HCT116 (cell line): ENCODE results near the gene LAPTM4A. TPM values are rescaled to one million over a fixed set of nuclear protein-coding genes. Genes with fewer than 3 reads are reported as not detected.

ENCODE experiments used
- ATAC-seq: fragments of 200-7000 bp; cut with Tn5 transposase; 2 replicates; pipeline ENCODE4 v1.9.1; 2020; ENCODE audit warnings: mild to moderate bottlenecking, moderate library complexity
- BruUV-seq: library from RNA; stranded (reverse); fragments of 400-500 nt; replicated peaks from 2 replicates; lab custom pipeline; 2021; lab: Mats Ljungman, UMichigan
- CTCF ChIA-PET: fragments of 300-600 bp; sonication (Branson Sonifier 250); formaldehyde crosslinking; loops from one replicate; lab custom pipeline; 2021; ENCODE audit warnings: antibody characterized with exemption; lab: Charles Lee
- POLR2A ChIA-PET: fragments of 300-600, 350-600 bp; sonication (Branson Sonifier 250); formaldehyde crosslinking; loops from one replicate; lab custom pipeline; 2021; ENCODE audit warnings: antibody characterized with exemption; lab: Charles Lee
- RAD21 ChIA-PET, 2 experiments: fragments of 300-600 bp; sonication (Branson Sonifier 250); formaldehyde crosslinking; loops; one replicate each; lab custom pipeline; 2023; ENCODE audit warnings: low total read pairs in 2 of 2; ENCODE audit not compliant: uncharacterized antibody in 2 of 2, unreplicated experiment in 2 of 2, low non-redundant PET in 1 of 2; lab: Charles Lee
- DNase-seq: peaks from one replicate; pipeline ENCODE4 v3.0.0-alpha.2; 2010; ENCODE audit warnings: low read depth, low spot score
- H2AFZ ChIP-seq: fragments of 200-600 bp; shearing (Covaris generic), sonication (generic); 2 replicates; pipeline ENCODE4 v1.6.1; 2017; ENCODE audit warnings: low read depth, mixed run types, mixed read lengths, antibody characterized with exemption, low read length; ENCODE audit not compliant: poor library complexity, severe bottlenecking
- H3K27ac ChIP-seq: 2 replicates; pipeline ENCODE4 v1.5.1; 2012; ENCODE audit warnings: low read depth, low read length
- H3K27me3 ChIP-seq: fragments of 200-600 bp; sonication (generic); 2 replicates; pipeline ENCODE4 v1.6.1; 2016; ENCODE audit warnings: mixed run types, low read length, mixed read lengths; ENCODE audit not compliant: insufficient read depth
- H3K36me3 ChIP-seq, 2 experiments: fragments of 200-500 bp in 1 of 2; fragments of 200-600 bp in 1 of 2; sonication (Bioruptor generic) in 1 of 2; sonication (generic) in 1 of 2; 2 replicates each; pipeline versions ENCODE4 v1.5.1 to v1.6.1; 2014 to 2016; ENCODE audit warnings: low read length in 2 of 2, inconsistent platforms in 1 of 2, mixed read lengths in 1 of 2, mixed run types in 1 of 2; ENCODE audit not compliant: insufficient read depth in 2 of 2, control insufficient read depth in 1 of 2
- H3K4me1 ChIP-seq, 2 experiments: fragments of 200-600 bp in 1 of 2; sonication (generic) in 1 of 2; 2 replicates each; pipeline versions ENCODE4 v1.5.1 to v1.6.1; 2012 to 2017; ENCODE audit warnings: low read length in 2 of 2, inconsistent platforms in 1 of 2, mild to moderate bottlenecking in 1 of 2, mixed read lengths in 1 of 2, mixed run types in 1 of 2, moderate library complexity in 1 of 2; ENCODE audit not compliant: insufficient read depth in 2 of 2, control insufficient read depth in 1 of 2
- H3K4me2 ChIP-seq: fragments of 200-600 bp; sonication (generic); 2 replicates; pipeline ENCODE4 v1.6.1; 2017; ENCODE audit warnings: mixed run types, low read length, mixed read lengths
- H3K4me3 ChIP-seq, 2 experiments: fragments of 200-600 bp in 1 of 2; sonication (generic) in 1 of 2; replicated peaks in 1 of 2; 2 replicates each; pipeline ENCODE4 v1.5.1; 2011 to 2016; ENCODE audit warnings: low read length in 2 of 2, control low read depth in 1 of 2, low read depth in 1 of 2, mild to moderate bottlenecking in 1 of 2, mixed read lengths in 1 of 2, mixed run types in 1 of 2
- H3K79me2 ChIP-seq: fragments of 200-600 bp; sonication (generic); 2 replicates; pipeline ENCODE4 v1.6.1; 2017; ENCODE audit warnings: mild to moderate bottlenecking, mixed run types, low read length, moderate library complexity, mixed read lengths; ENCODE audit not compliant: insufficient read depth
- H3K9ac ChIP-seq: fragments of 200-600 bp; sonication (generic); 2 replicates; pipeline ENCODE4 v1.6.1; 2016; ENCODE audit warnings: low read length, mixed read lengths
- H3K9me2 ChIP-seq: fragments of 200-600 bp; sonication (generic), shearing (Covaris generic); 2 replicates; pipeline ENCODE4 v1.6.1; 2017; ENCODE audit warnings: mixed run types, mild to moderate bottlenecking, moderate library complexity; ENCODE audit not compliant: insufficient read depth
- H3K9me3 ChIP-seq, 2 experiments: fragments of 200-500 bp in 1 of 2; fragments of 200-600 bp in 1 of 2; sonication (Bioruptor generic) in 1 of 2; sonication (generic) in 1 of 2; 2 replicates each; pipeline ENCODE4 v1.6.1; 2014 to 2017; ENCODE audit warnings: low read length in 2 of 2, mixed read lengths in 2 of 2, inconsistent platforms in 1 of 2, low read depth in 1 of 2, mild to moderate bottlenecking in 1 of 2, mixed run types in 1 of 2, moderate library complexity in 1 of 2; ENCODE audit not compliant: control insufficient read depth in 1 of 2, insufficient read depth in 1 of 2
- H4K20me1 ChIP-seq: fragments of 200-600 bp; sonication (generic), shearing (Covaris generic); 2 replicates; pipeline ENCODE4 v1.6.1; 2017; ENCODE audit warnings: mixed run types, mild to moderate bottlenecking, moderate library complexity; ENCODE audit not compliant: insufficient read depth
- CBX3 ChIP-seq: IDR thresholded peaks from 2 replicates; pipeline ENCODE4 v1.6.1; 2012; ENCODE audit warnings: low read depth
- EGR1 ChIP-seq: IDR thresholded peaks from 2 replicates; pipeline ENCODE4 v1.6.1; 2012; ENCODE audit warnings: low read depth
- EZH2 ChIP-seq: fragments of 200-600 bp; sonication (generic); IDR thresholded peaks from 2 replicates; pipeline ENCODE4 v1.6.1; 2017; ENCODE audit warnings: antibody characterized with exemption, mixed run types
- POLR2AphosphoS5 ChIP-seq: IDR thresholded peaks from 2 replicates; pipeline ENCODE4 v1.6.1; 2011; ENCODE audit warnings: mild to moderate bottlenecking, low read depth, low read length, moderate library complexity
- RAD21 ChIP-seq: IDR thresholded peaks from 2 replicates; pipeline ENCODE4 v1.6.1; 2012; ENCODE audit warnings: low read depth, mild to moderate bottlenecking
- TCF7L2 ChIP-seq: IDR thresholded peaks from 2 replicates; pipeline ENCODE4 v1.7.0; 2011; ENCODE audit warnings: borderline replicate concordance, inconsistent platforms; ENCODE audit not compliant: insufficient read depth, insufficient read length; ENCODE audit errors: extremely low read depth
- ZFX ChIP-seq: fragments of 450-650 bp; IDR thresholded peaks from 2 replicates; pipeline ENCODE4 v1.6.1; 2017
- ZNF274 ChIP-seq: fragments of 200-500 bp; sonication (Bioruptor generic); IDR thresholded peaks from 2 replicates; pipeline ENCODE4 v1.6.1; 2014; ENCODE audit warnings: mild to moderate bottlenecking, low read depth, low read length, inconsistent platforms
- intact Hi-C: fragments of 100-400 bp; cut with micrococcal nuclease; formaldehyde crosslinking; loops from 2 replicates; pipeline ENCODE4 v1.10.0; 2022
- total RNA-seq: library from RNA; stranded (reverse); gene quantifications from one replicate; pipeline ENCODE4 v1.2.1, GENCODE V29; 2021; ENCODE audit not compliant: unreplicated experiment
- TF ChIP-seq, protein P1 (sequence below): IDR thresholded peaks from 2 replicates; pipeline ENCODE4 v1.6.1; 2012
- TF ChIP-seq, protein P2 (sequence below): IDR thresholded peaks from 2 replicates; pipeline ENCODE4 v1.6.1; 2012
- TF ChIP-seq, protein P3 (sequence below), 3 experiments: fragments of 200-600 bp in 1 of 3; sonication (generic) in 1 of 3; IDR thresholded peaks in 2 of 3; conservative IDR thresholded peaks in 1 of 3; 2 replicates each; pipeline ENCODE4 v1.5.1; 2012 to 2017; ENCODE audit warnings: low read depth in 2 of 3, low read length in 2 of 3, antibody characterized with exemption in 1 of 3, borderline replicate concordance in 1 of 3, control low read depth in 1 of 3, mild to moderate bottlenecking in 1 of 3, mixed read lengths in 1 of 3, mixed run types in 1 of 3, moderate library complexity in 1 of 3; ENCODE audit not compliant: insufficient read depth in 1 of 3

The LAPTM4A gene
- total RNA-seq, 1 experiment from 2014 or later = 84.5 TPM

DNA sequence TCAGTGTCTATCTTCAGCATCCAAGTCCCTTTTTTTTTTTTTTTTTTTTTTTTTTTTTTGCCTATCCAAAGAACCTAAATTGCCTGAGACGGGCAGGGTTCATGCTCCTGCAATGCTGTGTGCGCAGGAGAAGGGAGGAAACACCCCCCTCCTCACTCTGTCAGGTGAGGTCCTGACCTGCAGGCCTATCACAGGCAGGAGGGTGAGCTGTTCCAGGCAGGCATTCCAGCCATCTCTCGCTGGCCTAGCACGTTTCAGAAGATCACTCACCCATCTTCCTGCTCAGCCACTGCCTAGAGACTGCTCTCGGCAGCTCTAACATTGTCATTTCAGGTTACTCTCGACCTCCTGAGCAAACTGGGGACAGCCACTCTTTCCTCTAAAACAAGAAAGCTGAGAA is 48.4 kb upstream of the LAPTM4A start (continued):
- no peak for TF ChIP-seq EGR1
- TF ChIP-seq, all 23 proteins: peak for 0

DNA sequence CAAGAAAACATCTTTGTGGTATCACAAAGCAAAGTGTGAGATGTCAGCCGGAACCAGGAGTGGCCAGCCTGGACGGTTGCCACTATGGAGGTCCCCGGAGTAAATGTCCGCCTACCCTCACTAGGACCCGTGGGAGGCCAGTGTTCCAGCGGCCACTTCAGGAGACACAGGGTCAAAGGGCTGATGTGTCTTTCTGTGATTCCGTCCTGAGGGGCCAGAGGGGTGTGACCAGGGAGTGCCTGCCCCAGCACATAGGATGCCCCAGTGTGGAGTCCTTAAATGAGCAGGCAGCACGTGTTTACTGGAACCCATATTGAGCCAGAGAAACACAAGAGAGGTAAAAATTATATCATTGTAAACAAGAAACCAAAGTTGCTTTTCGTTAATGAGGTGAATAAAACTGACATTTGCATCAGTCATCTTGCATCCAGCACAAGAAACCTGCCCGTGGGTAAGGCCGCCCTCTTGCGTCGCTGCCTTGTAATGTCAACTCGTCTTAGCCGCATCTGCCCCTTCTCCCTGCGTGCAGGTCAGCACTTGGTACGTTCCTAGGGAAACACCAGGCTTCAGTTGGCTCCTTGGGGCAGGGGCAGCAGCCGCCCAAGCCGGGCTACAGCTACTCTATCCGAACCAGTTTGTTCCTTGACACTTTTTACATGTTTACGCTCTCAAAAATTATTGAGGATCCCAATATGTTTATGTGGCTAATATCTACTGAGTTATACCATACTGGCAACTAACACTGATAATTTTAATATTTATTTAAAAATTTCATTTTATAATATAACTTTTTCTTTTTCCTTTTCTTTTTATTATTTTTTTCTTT is 46.7 kb upstream of the LAPTM4A start:
- ChIA-PET RAD21 (no interaction called here), POLR2A (no interaction called here), CTCF (interaction anchor here (1.0 kb wide), 1 partner anchor 83 kb away, joined by 3 read pairs; no protein-coding TSS in a partner anchor)
- Histone ChIP-seq H2AFZ (peak overlapping the region; percentile 91), H3K36me3 (no peaks in the 10 kb centered on the region), H3K27ac (no peak overlapping the region), H3K9me3 (no peaks in the 10 kb centered on the region), H3K27me3 (no peaks in the 10 kb centered on the region), H3K4me1 (peaks cover 0 to 9% of the 10 kb centered on the region in 2 experiments; a peak in 2 of 4 replicates), H4K20me1 (no peaks in the 10 kb centered on the region), H3K9me2 (no peaks in the 10 kb centered on the region), H3K79me2 (no peaks in the 10 kb centered on the region), H3K4me2 (peak overlapping the region; percentile 33; the same call in 1 of the 2 replicates), H3K4me3 (no peak overlapping the region), H3K9ac (no peak overlapping the region)
- intact Hi-C loops = loop anchor here (1.0 to 2.0 kb wide), 3 partner anchors 83 to 195 kb away; no protein-coding TSS in a partner anchor
- BruUV-seq = no TSS peak
- DNase-seq (peak; percentile 90), ATAC-seq (peak; percentile 93)
- TF ChIP-seq POLR2AphosphoS5 (peak; percentile 31; the same call in 1 of the 2 replicates), TCF7L2 (no peak), ZFX (no peak), ZNF274 (no peak), RAD21 (peak; percentile 98), EGR1 (no peak), EZH2 (no peak), CBX3 (no peak)
- TF ChIP-seq, protein P1, sequence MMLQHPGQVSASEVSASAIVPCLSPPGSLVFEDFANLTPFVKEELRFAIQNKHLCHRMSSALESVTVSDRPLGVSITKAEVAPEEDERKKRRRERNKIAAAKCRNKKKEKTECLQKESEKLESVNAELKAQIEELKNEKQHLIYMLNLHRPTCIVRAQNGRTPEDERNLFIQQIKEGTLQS = no peak
- TF ChIP-seq, protein P2, sequence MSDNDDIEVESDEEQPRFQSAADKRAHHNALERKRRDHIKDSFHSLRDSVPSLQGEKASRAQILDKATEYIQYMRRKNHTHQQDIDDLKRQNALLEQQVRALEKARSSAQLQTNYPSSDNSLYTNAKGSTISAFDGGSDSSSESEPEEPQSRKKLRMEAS = 0 out of 2 replicates have a peak, but pooled peaks have one; percentile 41
- TF ChIP-seq, protein P3, sequence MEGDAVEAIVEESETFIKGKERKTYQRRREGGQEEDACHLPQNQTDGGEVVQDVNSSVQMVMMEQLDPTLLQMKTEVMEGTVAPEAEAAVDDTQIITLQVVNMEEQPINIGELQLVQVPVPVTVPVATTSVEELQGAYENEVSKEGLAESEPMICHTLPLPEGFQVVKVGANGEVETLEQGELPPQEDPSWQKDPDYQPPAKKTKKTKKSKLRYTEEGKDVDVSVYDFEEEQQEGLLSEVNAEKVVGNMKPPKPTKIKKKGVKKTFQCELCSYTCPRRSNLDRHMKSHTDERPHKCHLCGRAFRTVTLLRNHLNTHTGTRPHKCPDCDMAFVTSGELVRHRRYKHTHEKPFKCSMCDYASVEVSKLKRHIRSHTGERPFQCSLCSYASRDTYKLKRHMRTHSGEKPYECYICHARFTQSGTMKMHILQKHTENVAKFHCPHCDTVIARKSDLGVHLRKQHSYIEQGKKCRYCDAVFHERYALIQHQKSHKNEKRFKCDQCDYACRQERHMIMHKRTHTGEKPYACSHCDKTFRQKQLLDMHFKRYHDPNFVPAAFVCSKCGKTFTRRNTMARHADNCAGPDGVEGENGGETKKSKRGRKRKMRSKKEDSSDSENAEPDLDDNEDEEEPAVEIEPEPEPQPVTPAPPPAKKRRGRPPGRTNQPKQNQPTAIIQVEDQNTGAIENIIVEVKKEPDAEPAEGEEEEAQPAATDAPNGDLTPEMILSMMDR (IDR thresholded peaks at IDR 0.05 in 2 of 3, conservative IDR thresholded peaks at IDR 0.05 in 1 of 3; ENCODE audit: borderline replicate concordance in 1 of 3, insufficient read depth in 1 of 3, low read depth in 2 of 3, low read length in 2 of 3) = peak; percentile 87 to 98 (median 97)
